HG03064 (cell line): Measurements from ENCODE around the gene CRIP3.
"Not testable (repeated sequence)": the region's sequence is repeated elsewhere in the genome, so short reads cannot be mapped to it uniquely, and the experiment has no call there.

Experiments
- ATAC-seq: cut with Tn5 transposase; IDR thresholded peaks from one replicate; pipeline ENCODE4 v1.9.1; 2021; ENCODE audit warnings: low read depth; ENCODE audit not compliant: unreplicated experiment

Gene CRIP3, protein sequence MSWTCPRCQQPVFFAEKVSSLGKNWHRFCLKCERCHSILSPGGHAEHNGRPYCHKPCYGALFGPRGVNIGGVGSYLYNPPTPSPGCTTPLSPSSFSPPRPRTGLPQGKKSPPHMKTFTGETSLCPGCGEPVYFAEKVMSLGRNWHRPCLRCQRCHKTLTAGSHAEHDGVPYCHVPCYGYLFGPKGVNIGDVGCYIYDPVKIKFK

GRCh38 chr6:43308101-43308989 lies at the start of gene CRIP3:
Gene CRIP3, minus strand, starts transcription at chr6:43308826. Its CDS starts 34 bp downstream, at chr6:43308792.
- no peak for ATAC-seq

GRCh38 chr6:43355862-43356590 lies 47.4 kb upstream of the CRIP3 start:
- ATAC-seq = no peak

DNA sequence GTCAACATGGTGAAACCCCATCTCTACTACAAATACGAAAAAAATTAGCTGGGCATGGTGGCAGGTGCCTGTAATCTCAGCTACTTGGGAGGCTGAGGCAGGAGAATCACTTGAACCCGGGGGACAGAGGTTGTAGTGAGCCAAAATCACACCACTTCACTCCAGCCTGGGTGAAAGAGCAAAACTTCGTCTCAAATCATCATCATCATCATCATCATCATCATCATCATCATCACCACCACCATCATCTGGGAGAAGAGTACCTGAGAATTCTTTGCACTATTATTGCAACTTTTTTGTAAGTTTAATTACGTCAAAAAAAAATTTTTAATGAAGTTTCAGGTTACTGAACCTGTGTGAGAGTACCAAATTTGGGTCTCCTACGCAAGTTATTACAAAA lies 43.3 kb upstream of the CRIP3 start:
- not testable (repeated sequence) for ATAC-seq

- no peak for ATAC-seq
These were observed 38.8 kb upstream of the CRIP3 start for GRCh38 chr6:43347444-43347843.

- no peak for ATAC-seq
These were observed 38.4 kb upstream of the CRIP3 start for GRCh38 chr6:43347021-43347420.

GRCh38 chr6:43346243-43346642 lies 37.6 kb upstream of the CRIP3 start:
- ATAC-seq = not testable (repeated sequence)

DNA sequence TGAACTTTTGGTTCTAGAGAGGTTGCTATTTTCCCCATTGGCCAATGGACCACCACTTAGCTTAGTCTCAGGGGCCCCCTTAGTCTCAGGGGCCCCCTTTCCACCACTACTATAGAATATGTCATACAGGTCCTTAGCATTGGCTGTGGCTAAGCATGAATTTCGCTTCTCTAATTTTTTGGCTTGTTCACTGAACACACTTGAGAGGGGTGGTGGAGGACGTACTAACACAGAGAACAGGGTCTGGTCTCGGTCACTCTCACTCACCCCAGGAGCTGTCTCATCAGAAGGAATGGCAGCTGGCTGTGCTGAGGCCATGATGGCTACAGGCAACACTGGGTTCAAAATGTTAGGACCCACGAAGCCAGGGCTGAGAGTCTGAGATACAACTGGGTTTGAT lies 30.5 kb upstream of the CRIP3 start:
- peak; percentile 51 for ATAC-seq

- ATAC-seq = peak; percentile 56
These were observed 29.6 kb upstream of the CRIP3 start for GRCh38 chr6:43338243-43338642.

GRCh38 chr6:43336382-43336781 lies 27.8 kb upstream of the CRIP3 start:
- no peak for ATAC-seq

DNA sequence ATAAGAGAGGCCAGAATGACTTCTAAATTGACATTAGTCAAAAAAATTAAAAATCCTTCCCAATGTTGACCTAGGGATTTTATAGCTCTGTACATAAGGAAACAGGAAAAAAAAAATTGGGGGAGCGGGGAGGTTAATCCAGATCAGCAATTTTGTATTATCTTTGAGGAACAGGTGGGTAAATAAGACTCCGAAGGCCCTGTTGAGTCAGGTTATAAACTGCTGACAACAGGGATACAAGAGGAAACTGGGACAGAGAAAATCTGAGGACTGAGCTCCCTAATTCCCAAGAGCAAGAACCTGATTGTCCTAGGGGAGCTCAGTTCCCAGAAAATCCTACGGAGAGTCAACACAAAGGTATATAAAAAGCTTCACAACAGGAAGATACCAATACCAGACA lies 26.8 kb upstream of the CRIP3 start:
- ATAC-seq = no peak

DNA sequence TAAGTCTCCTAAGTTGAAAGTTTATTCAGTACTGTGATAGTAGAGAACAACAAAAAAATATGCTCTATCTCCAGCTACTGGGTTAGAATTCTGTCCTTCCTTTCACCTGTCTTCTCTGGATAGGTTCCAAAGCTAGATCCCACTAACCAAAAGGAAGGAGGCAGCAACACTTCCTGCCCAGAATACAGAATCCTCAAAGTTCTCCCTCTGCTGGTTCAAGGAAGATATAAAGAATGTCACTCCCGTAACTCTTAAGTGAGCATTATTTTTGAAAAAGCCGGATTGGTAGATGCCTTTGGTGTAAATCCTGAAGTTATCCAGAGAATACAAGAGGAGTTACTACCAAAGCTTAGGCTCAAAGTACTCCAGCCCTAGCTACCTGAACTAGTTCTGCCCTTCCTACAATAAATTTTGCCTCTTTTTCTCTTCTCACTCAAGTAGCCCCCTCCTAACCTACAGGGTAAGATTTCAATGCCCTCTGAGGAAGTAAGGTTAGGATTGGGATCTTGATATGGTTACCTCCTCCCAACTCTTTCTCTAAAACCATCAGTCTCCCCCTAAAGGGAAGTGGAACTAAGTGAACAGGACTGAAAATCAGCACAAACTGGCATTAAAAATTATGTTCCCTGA lies 26.0 kb upstream of the CRIP3 start:
- ATAC-seq = no peak

DNA sequence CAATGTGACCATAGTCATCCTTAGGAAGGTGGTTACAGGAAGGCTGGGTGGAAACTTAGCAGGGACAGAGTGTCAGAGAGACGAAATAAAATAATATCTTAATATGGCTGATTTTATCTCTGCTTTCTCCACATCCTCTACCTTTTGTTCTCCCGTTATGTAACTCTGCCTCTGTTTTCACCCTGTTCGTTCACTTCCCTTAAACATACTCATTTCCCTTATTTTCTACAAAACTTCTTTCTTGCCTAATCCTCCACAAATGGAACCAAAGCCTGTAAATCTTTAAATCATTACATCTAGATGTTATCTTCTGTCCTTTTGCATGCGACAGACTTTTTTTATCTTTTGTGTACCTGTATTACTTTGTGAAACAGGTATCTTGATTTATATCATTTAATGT lies 23.3 kb upstream of the CRIP3 start:
- ATAC-seq = no peak

DNA sequence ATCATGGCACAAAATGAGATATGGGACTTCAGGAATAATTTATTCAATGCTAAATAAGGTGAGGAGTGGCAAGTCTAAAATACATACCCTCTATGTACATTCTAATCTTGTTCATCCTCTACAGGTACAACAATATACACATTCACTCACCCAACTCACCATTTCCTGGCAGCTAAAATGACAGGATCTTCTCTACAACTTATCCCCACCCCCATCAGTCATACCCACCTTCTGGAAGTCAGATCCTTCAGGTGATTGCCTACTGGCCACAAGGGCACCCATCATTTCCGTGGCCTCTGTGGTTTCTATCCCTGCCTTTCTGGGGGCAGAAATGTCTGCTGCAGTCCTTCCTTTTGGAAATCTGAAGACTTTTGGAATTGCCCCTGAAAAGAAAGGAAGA lies 22.8 kb upstream of the CRIP3 start:
- ATAC-seq = no peak

DNA sequence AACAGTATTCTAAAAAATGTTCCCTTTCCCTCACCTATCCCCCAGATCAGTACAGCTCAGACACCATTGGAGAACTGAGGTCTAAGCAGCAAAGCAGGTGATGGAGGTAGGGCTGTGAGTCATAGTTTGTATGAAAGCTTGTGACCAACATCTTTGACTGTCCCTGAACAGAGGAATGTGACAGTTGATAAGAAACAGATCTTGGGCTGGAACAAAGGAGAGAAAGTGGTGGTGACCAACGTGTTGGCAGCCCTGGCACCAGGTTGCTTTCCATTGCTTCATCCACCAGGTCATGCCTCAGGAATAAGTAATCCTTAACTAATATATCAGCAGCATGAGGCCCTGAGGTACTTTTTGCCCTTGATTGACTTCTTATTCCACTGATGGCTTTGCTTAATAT lies 19.9 kb upstream of the CRIP3 start:
- no peak for ATAC-seq

DNA sequence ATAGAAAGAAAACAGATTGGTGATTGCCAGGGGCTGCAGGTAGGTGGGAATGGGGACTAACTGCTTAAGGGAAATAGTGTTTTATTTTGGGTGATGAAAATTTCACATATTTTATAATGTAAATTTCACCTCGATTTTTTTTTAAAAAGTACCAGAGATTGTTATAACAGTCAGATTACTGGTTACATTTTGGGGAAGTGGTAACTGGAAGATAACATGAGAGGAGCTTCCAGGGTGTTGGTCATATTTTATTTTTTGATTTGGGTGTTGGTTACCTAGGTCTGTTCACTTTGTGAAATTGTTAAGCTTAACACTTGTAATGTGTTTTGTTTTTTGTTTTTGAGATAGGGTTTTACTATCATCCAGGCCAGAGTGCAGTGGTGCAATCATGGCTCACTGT lies 17.2 kb upstream of the CRIP3 start:
- ATAC-seq = no peak

- no peak for ATAC-seq
These were observed 9.4 kb upstream of the CRIP3 start for GRCh38 chr6:43318011-43318410.

GRCh38 chr6:43313813-43314212 lies 5.2 kb upstream of the CRIP3 start:
- no peak for ATAC-seq

DNA sequence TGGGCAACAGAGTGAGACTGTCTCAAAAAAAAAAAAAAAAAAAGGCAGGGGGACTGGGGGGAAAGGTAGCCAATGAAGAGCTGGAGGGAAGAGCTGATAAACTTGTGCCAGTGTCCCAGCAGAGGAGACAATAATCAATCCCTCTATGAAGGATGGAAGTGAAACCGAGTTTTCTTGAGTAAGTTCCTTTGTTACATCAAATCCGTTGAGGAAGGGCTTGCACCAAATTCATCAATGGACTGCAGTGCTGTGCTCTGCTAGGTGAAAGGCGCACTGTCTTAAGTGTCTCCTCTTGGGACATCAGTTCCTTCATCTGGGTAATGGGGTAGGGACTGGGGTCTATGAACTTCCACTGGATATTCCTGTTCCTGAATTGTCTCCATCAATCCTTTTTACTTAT lies 3.0 kb upstream of the CRIP3 start:
- no peak for ATAC-seq

GRCh38 chr6:43310624-43311023 lies 2.0 kb upstream of the CRIP3 start:
- ATAC-seq = no peak

DNA sequence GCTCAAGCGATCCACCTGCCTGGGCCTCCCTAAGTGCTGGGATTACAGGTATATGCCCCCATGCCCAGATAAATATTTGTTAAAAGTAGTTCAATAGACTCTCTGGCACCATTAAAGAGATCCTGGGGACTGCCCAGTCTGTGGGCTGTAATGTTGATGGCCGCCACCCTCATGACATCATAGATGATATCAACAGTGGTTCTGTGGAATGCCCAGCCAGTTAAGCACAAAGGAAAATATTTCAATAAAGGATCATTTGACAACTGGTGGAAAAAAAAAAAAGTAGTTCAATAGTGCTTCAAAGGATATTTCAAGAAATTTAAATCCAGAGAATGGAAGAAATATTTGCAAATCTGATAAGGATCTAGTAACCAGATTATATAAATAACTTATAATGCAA lies 1.5 kb upstream of the CRIP3 start:
- ATAC-seq = no peak

DNA sequence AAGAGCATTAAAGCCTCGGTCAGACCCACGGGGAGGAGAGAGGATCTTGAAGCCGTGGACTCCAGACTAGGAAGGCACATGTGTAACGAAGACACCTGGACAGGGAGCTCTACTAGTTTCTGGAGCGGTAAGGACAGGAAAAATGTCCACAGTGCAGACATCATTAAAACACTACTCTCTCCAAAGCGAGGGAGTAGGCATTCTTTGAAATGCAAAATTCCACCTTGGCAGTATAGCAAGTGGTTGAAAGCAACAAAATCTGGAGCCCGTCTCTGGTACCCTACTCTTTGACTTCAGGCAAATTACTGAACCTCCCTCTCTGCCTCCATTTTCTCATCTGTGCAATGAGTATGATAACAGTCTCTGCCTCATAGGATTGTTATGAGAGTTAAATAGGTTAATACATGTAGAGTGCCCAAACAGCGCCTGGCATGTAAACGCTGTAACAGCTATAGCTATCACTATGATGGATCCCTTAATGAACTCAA lies 408 bp upstream of the CRIP3 start:
- no peak for ATAC-seq
